WI38 (cell line): Measurements from ENCODE around the gene AGO4.
"Not testable (repeated sequence)": the region's sequence is repeated elsewhere in the genome, so short reads cannot be mapped to it uniquely, and the experiment has no call there.

Experiments
- H3K4me3 ChIP-seq: 2 replicates; pipeline ENCODE4 v1.5.1; 2011; ENCODE audit warnings: low read depth, mild to moderate bottlenecking, control low read depth, low read length
- TF ChIP-seq, protein P1 (sequence below): IDR thresholded peaks from 2 replicates; pipeline ENCODE4 v1.5.1; 2012; ENCODE audit warnings: low read depth, mild to moderate bottlenecking, control low read depth, low read length

The AGO4 gene

DNA sequence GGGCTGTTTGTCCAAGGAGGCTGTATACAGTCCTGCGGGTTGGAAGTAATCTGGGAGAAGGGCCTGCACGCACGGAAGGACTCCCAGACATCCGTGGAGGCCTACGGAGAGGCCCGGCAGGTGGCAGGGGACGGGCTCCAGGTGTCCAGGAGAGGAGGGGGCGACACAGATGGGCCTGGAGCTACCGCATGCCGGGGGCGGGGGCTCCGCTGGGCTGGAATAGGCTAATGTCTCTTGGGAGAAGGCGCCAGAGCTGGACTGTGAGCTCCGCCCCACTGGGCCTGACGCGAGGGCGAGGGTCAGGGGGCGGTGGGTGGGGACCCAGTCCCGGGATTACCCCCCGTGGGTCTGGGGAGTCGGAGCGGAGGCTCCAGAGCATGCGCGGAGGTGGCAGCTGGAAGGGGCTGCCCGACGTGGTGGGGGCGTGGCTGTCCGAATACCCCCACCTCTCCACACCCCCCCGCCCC is 75.9 kb downstream of the AGO4 start:
- H3K4me3 ChIP-seq, result peak overlapping the region; percentile 100
- TF ChIP-seq, protein P1, sequence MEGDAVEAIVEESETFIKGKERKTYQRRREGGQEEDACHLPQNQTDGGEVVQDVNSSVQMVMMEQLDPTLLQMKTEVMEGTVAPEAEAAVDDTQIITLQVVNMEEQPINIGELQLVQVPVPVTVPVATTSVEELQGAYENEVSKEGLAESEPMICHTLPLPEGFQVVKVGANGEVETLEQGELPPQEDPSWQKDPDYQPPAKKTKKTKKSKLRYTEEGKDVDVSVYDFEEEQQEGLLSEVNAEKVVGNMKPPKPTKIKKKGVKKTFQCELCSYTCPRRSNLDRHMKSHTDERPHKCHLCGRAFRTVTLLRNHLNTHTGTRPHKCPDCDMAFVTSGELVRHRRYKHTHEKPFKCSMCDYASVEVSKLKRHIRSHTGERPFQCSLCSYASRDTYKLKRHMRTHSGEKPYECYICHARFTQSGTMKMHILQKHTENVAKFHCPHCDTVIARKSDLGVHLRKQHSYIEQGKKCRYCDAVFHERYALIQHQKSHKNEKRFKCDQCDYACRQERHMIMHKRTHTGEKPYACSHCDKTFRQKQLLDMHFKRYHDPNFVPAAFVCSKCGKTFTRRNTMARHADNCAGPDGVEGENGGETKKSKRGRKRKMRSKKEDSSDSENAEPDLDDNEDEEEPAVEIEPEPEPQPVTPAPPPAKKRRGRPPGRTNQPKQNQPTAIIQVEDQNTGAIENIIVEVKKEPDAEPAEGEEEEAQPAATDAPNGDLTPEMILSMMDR, result no peak

DNA sequence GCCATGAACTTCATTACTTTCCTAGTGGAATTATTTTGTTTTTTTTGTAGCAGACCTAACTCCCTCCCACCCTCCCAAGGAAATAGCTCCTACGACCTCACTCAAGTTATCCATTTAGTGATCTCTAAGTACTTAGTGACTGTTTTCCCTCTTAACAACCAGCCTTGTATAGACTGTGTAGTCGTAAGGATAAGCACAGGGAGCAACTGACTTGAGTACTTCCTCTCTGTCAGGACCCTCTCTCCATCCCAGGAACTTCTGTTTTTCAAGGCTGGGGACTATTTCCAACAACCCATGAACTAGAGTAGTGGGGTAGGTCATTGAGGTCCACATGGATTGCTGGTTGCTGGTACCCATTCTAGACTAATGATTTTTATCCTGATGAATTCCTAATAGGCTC is 77.1 kb downstream of the AGO4 start:
- no peak overlapping the region for H3K4me3 ChIP-seq
- TF ChIP-seq, protein P1, result no peak

- H3K4me3 ChIP-seq, result no peak overlapping the region
- TF ChIP-seq, protein P1, result no peak
These were observed 78.2 kb downstream of the AGO4 start for GRCh38 chr1:35885961-35886558.

DNA sequence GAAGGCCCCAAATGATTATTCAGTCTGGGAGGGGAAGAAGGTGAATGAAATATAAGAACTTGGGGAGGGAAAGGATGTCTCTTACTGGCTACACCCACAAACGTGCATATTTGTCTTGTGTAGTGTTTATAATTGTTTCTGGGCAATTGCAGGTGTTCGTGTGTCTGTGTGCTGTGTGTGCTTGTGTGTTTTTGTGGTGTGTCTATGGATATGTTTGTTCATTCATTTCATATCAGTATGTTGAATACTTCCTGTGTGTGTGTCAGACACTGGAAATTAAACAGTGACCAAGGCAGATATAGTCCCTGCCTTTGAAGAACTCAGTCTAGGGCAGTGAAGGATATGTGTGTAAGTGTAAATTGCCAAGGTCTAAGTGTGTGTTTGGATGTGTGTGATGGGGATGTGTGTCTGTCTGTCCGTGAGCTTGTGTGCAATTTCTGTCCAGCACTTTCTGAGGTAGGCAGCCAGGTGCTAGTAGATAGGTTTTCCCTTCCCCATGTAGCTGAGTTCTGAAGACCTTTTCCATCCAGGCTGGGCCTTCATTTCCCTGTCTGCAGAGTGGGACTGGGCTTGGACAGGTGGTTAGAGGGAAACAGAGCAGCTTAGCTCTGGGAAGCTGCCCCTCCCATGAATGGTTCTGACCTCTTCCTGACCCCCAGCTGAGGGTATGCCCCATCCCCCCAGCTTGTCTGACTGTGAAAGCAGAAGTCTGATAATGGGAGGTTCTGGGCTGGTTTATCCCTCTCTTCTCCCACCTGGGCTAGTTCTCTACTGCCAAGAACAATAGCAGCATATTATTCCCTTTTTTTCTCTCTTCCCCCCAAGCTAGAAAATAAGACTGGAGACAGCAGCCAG is 79.0 kb downstream of the AGO4 start:
- no peak overlapping the region for H3K4me3 ChIP-seq
- TF ChIP-seq, protein P1, result no peak

GRCh38 chr1:35887508-35887907 is 79.7 kb downstream of the AGO4 start:
- TF ChIP-seq, protein P1, result no peak
- no peak overlapping the region for H3K4me3 ChIP-seq

DNA sequence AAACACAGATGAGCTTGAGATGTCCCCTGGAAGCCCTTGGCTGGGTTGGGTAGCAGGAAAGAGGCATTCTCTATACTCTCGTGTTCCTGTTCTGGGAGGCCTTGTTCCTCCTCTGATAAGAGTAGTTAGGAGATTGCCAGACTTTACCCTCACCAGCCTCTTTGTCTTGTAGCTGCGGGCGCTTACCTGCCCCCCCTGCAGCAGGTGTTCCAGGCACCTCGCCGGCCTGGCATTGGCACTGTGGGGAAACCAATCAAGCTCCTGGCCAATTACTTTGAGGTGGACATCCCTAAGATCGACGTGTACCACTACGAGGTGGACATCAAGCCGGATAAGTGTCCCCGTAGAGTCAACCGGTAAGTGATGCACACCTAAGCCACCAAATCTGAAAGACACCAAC is 80.4 kb downstream of the AGO4 start:
- H3K4me3 ChIP-seq, result no peak overlapping the region
- TF ChIP-seq, protein P1, result no peak

DNA sequence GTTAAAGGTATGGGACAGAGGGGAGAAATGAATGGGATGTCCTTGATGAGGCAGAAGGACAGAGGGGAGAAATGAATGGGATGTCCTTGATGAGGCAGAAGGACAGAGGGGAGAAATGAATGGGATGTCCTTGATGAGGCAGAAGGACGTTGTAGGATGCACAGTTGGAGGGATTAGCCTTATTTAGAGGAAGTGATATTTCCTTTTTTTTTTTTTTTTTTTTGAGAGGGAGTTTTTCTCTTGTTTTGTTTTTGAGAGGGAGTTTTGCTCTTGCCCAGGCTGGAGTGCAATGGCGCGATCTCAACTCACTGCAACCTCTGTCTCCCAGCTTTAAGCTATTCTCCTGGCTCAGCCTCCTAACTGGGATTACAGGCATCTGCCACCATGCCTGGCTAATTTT is 81.2 kb downstream of the AGO4 start:
- H3K4me3 ChIP-seq, result not testable (repeated sequence)
